Measurements from ENCODE around the gene RNF144B. TPM values are rescaled to one million over a fixed set of nuclear protein-coding genes. Genes with fewer than 3 reads are reported as not detected.

The RNF144B gene
- total RNA-seq, 1 donor from 2014 or later = 14.7 TPM

GRCh38 chr6:18410412-18410811 is 23.3 kb downstream of the RNF144B start:
- Mint-ChIP-seq H3K4me3 (ENCODE audit: unreplicated experiment) (no peak overlapping the region), H3K27me3 (ENCODE audit: unreplicated experiment) (no peaks in the 10 kb centered on the region), H3K27ac (ENCODE audit: unreplicated experiment) (peak overlapping the region; percentile 12), H3K36me3 (ENCODE audit: unreplicated experiment) (peaks cover 5% of the 10 kb centered on the region), H3K9me3 (ENCODE audit: unreplicated experiment) (no peaks in the 10 kb centered on the region), H3K4me1 (ENCODE audit: unreplicated experiment) (peaks cover 48% of the 10 kb centered on the region)
- DNase-seq (ENCODE audit: extremely low spot score, unreplicated experiment) = no peak
- no peak for TF ChIP-seq CTCF (IDR thresholded peaks at IDR 0.05)

DNA sequence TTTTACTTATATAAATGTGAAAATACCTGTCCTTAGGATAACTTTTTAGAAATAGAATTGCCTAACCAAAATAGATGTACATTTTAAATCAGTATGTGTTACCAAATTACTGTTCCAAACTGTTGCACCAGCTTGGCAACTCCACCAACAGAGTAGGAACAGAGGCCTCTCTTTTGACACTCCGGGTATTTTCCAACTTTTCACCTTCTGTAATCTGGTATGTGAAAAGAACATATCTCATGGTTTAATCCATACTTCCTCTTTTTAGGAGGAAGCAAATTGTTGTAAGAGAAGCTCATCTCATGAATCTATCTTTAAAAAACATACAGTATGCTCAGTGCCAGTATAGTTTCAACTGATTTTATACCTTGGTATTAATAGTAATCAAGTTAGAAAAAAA is 24.9 kb downstream of the RNF144B start:
- no peaks in the 10 kb centered on the region for H3K9me3 Mint-ChIP-seq (ENCODE audit: unreplicated experiment)
- no peak overlapping the region for H3K4me3 Mint-ChIP-seq (ENCODE audit: unreplicated experiment)
- DNase-seq (ENCODE audit: extremely low spot score, unreplicated experiment) = no peak
- no peaks in the 10 kb centered on the region for H3K27me3 Mint-ChIP-seq (ENCODE audit: unreplicated experiment)
- TF ChIP-seq CTCF (IDR thresholded peaks at IDR 0.05) = no peak
- H3K36me3 Mint-ChIP-seq (ENCODE audit: unreplicated experiment) = peaks cover 3% of the 10 kb centered on the region
- H3K27ac Mint-ChIP-seq (ENCODE audit: unreplicated experiment) = peak overlapping the region; percentile 28
- peaks cover 47% of the 10 kb centered on the region for H3K4me1 Mint-ChIP-seq (ENCODE audit: unreplicated experiment)

DNA sequence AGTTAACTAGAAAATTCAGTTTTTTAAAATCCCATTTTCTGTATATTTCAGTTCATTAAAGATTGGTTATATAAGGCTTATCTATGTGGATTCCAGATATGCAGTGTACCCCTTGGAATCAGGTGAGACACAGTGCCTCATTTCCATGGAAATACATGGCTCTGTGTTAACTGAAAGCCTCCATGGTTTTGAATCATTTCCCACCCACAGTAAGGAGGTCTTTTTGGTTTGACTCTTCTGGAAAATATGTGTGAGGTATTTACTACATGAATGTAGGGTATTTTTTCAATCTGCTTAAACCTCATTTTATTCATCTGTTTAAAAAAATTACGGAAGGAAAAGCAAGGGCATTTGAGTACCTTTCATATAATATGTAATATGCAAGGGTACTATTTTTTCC is 25.5 kb downstream of the RNF144B start:
- H3K36me3 Mint-ChIP-seq (ENCODE audit: unreplicated experiment) = peaks cover 3% of the 10 kb centered on the region
- peaks cover 45% of the 10 kb centered on the region for H3K4me1 Mint-ChIP-seq (ENCODE audit: unreplicated experiment)
- no peaks in the 10 kb centered on the region for H3K9me3 Mint-ChIP-seq (ENCODE audit: unreplicated experiment)
- H3K27me3 Mint-ChIP-seq (ENCODE audit: unreplicated experiment) = no peaks in the 10 kb centered on the region
- no peak for TF ChIP-seq CTCF (IDR thresholded peaks at IDR 0.05)
- no peak overlapping the region for H3K4me3 Mint-ChIP-seq (ENCODE audit: unreplicated experiment)
- peak overlapping the region; percentile 28 for H3K27ac Mint-ChIP-seq (ENCODE audit: unreplicated experiment)
- no peak for DNase-seq (ENCODE audit: extremely low spot score, unreplicated experiment)

- Mint-ChIP-seq H3K27ac (ENCODE audit: unreplicated experiment) (peak overlapping the region; percentile 28), H3K4me3 (ENCODE audit: unreplicated experiment) (no peak overlapping the region), H3K36me3 (ENCODE audit: unreplicated experiment) (peaks cover 3% of the 10 kb centered on the region), H3K9me3 (ENCODE audit: unreplicated experiment) (no peaks in the 10 kb centered on the region), H3K4me1 (ENCODE audit: unreplicated experiment) (peaks cover 45% of the 10 kb centered on the region), H3K27me3 (ENCODE audit: unreplicated experiment) (no peaks in the 10 kb centered on the region)
- no peak for TF ChIP-seq CTCF (IDR thresholded peaks at IDR 0.05)
- DNase-seq (ENCODE audit: extremely low spot score, unreplicated experiment) = no peak
These were observed 26.2 kb downstream of the RNF144B start for GRCh38 chr6:18413381-18413780.

DNA sequence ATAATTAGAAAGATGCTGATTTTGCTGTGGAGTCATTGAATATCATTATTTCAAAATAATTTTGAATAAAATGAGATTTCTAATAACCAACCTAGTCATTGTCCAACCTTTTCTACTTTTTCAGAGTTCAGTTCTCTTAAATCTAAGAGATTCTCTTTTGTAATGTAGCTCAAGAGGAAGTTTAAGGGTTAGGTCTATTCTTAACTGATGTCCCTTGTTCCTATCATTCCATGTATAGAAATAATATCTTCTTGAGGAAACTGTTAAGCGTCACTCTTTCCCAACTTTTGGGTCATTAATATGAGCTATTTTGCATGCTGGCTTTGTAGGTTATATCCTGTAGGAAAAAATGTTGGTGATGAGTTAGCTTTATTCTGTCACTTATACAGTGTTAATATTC is 27.0 kb downstream of the RNF144B start:
- peaks cover 45% of the 10 kb centered on the region for H3K4me1 Mint-ChIP-seq (ENCODE audit: unreplicated experiment)
- peaks cover 3% of the 10 kb centered on the region for H3K36me3 Mint-ChIP-seq (ENCODE audit: unreplicated experiment)
- no peaks in the 10 kb centered on the region for H3K27me3 Mint-ChIP-seq (ENCODE audit: unreplicated experiment)
- no peak for DNase-seq (ENCODE audit: extremely low spot score, unreplicated experiment)
- no peak overlapping the region for H3K4me3 Mint-ChIP-seq (ENCODE audit: unreplicated experiment)
- no peak for TF ChIP-seq CTCF (IDR thresholded peaks at IDR 0.05)
- no peak overlapping the region for H3K27ac Mint-ChIP-seq (ENCODE audit: unreplicated experiment)
- no peaks in the 10 kb centered on the region for H3K9me3 Mint-ChIP-seq (ENCODE audit: unreplicated experiment)
